Heart left ventricle (tissue), 16 donors: ENCODE results near the gene RASGEF1C. TPM values are rescaled to one million over a fixed set of nuclear protein-coding genes. Genes with fewer than 3 reads are reported as not detected.

Source experiments
- ATAC-seq, 4 donors: fragments of 200-7000 bp; cut with Tn5 transposase; one replicate each; pipeline ENCODE4 v1.9.1; 2020 to 2022; ENCODE audit warnings: moderate library complexity in 4 of 4, mild to moderate bottlenecking in 3 of 4, moderate number of reproducible peaks in 1 of 4
- DNase-seq, 5 donors: peaks; one replicate each; pipeline ENCODE4 v3.0.0-alpha.2; 2020
- H3K27ac ChIP-seq, 12 donors: fragments of 200-600 bp; sonication (generic) in 4 of 12; one replicate each; pipeline versions ENCODE4 v1.5.0 to v1.8.0; 2016 to 2022; ENCODE audit warnings: mild to moderate bottlenecking in 2 of 12
- H3K27me3 ChIP-seq, 9 donors: fragments of 200-600 bp; sonication (generic) in 2 of 9; one replicate each; pipeline versions ENCODE4 v1.5.1 to v1.8.0; 2016 to 2022; ENCODE audit warnings: mild to moderate bottlenecking in 3 of 9
- H3K36me3 ChIP-seq, 9 donors: fragments of 200-600 bp; sonication (generic) in 2 of 9; one replicate each; pipeline versions ENCODE4 v1.5.0 to v1.8.0; 2018 to 2022; ENCODE audit warnings: mild to moderate bottlenecking in 2 of 9
- H3K4me1 ChIP-seq, 12 donors: fragments of 200-600 bp; sonication (generic) in 4 of 12; one replicate each; pipeline versions ENCODE4 v1.5.0 to v1.8.0; 2016 to 2022; ENCODE audit warnings: mild to moderate bottlenecking in 3 of 12
- H3K4me3 ChIP-seq, 12 donors: fragments of 200-600 bp; sonication (generic) in 4 of 12; one replicate each; pipeline versions ENCODE4 v1.5.0 to v1.8.0; 2017 to 2022; ENCODE audit warnings: mild to moderate bottlenecking in 9 of 12, moderate library complexity in 4 of 12
- H3K9me3 ChIP-seq, 12 donors: fragments of 200-600 bp; sonication (generic) in 4 of 12; one replicate each; pipeline versions ENCODE4 v1.5.0 to v1.8.0; 2016 to 2022; ENCODE audit warnings: mild to moderate bottlenecking in 1 of 12
- POLR2A ChIP-seq, 2 donors: fragments of 450-650 bp; IDR thresholded peaks; one replicate each; pipeline ENCODE4 v1.6.1; 2017; ENCODE audit warnings: antibody characterized with exemption in 2 of 2, mild to moderate bottlenecking in 2 of 2, moderate library complexity in 2 of 2
- WGBS, 4 donors: extraction: QIAGEN DNeasy Blood & Tissue Kit in 2 of 4; methylation state at CpG; one replicate each; pipeline versions ENCODE4 v1.1.5 to v1.1.7; 2013 to 2018; 5-methylcytosine and 5-hydroxymethylcytosine counted together
- intact Hi-C, 10 donors: fragments of 100-400 bp; cut with DNase I; formaldehyde crosslinking; loops; one replicate each; pipeline versions ENCODE4 v1.11.1 to v1.14.2; 2022
- polyA plus RNA-seq, 2 donors: library from polyadenylated mRNA; stranded (reverse); fragments of 200-250 nt; gene quantifications; one replicate each; pipeline ENCODE4 v1.2.3, GENCODE V29; 2013
- total RNA-seq, 9 donors: library from RNA; depleted of rRNA in 2 of 9; stranded (reverse); fragments of >200 nt in 2 of 9; fragmentation: NEBNext Ultra II Directional in 3 of 9; extraction: Animal tissue kit (Norgen Biotek cat#: 25700) in 3 of 9; gene quantifications; one replicate each; pipeline versions ENCODE4 v1.1.0 to v1.2.4, GENCODE V29; 2016 to 2023
- TF ChIP-seq, protein P1 (sequence below), 12 donors: fragments of 200-600 bp; sonication (generic) in 4 of 12; IDR thresholded peaks; one replicate each; pipeline versions ENCODE4 v1.5.0 to v1.8.0; 2018 to 2022; ENCODE audit warnings: antibody characterized with exemption in 12 of 12, mild to moderate bottlenecking in 5 of 12
- donor health status: ischemic (EF 13 %, LVEDD 7.1; RV severe dilation, severe dysfunction).
- donor health status: healthy with polysubstance abuse.
- donor health status: DM: no; HTN: yes; CAD: no.
- donor health status: DM: no; HTN: no; CAD: no.
- donor health status: ischemic (EF 25% LVEDD 6.9; RV normal size, moderate dysfunction).
- donor health status: ischemic (EF 25% LVEDD 5.7; RV mildly dilated, moderate dysfunction).
- donor health status: healthy.
- donor health status: DM: yes; HTN: yes; CAD: no.
- donor health status: ischemic (EF 35%, LVEDD 5.7; RV mildly dilated, moderate dysfunction).
- donor health status: nonischemic (EF 11% LVEDD 7.7; RV severe dilation, severe dysfunction).
- donor health status: DM: yes; HTN: yes; CAD: no.
- donor health status: PGD.
- donor health status: ischemic (EF 29% LVEDD 5.4; RV normal size, mild dysfunction).
- donor health status: nonischemic (EF 23%, LVEDD 6.1; RV moderate dilation, normal function).

RASGEF1C gene
- total and polyA plus RNA-seq, 11 donors, result 0.14 to 0.75 (median 0.19) TPM; not detected in 4

DNA sequence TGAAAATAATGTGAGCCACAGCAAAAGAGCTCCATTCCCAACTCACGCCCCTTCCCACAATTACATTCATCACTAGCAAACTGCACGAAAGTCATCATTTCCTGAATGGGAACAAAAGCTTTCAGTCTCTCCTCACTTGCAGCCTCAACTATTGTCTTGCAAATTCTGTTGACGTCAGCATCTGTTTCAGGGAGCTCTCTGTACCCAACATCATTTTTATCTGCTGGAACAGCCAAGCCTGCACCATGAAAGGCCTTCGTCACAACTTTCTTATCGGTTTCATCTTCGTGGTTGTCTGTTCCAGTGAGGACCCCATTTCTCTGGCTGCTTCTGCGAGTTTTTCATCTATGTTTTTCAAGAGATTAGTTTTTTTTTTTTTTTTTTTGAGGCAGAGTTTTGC, 123.2 kb downstream of the RASGEF1C start:
- H3K4me1 ChIP-seq, result peaks cover 0 to 14% (median under 1%) of the 10 kb centered on the region in 12 donors
- intact Hi-C loops, result loop anchor here in 2 of 10 donors (5.0 to 10.0 kb wide), 2 partner anchors 99 to 181 kb away; partner anchors contain the start of gene TBC1D9B (in 1 of the 2)
- no peak overlapping the region for H3K4me3 ChIP-seq
- no peak for TF ChIP-seq POLR2A (IDR thresholded peaks at IDR 0.05)
- TF ChIP-seq, protein P1, sequence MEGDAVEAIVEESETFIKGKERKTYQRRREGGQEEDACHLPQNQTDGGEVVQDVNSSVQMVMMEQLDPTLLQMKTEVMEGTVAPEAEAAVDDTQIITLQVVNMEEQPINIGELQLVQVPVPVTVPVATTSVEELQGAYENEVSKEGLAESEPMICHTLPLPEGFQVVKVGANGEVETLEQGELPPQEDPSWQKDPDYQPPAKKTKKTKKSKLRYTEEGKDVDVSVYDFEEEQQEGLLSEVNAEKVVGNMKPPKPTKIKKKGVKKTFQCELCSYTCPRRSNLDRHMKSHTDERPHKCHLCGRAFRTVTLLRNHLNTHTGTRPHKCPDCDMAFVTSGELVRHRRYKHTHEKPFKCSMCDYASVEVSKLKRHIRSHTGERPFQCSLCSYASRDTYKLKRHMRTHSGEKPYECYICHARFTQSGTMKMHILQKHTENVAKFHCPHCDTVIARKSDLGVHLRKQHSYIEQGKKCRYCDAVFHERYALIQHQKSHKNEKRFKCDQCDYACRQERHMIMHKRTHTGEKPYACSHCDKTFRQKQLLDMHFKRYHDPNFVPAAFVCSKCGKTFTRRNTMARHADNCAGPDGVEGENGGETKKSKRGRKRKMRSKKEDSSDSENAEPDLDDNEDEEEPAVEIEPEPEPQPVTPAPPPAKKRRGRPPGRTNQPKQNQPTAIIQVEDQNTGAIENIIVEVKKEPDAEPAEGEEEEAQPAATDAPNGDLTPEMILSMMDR (IDR thresholded peaks at IDR 0.05), result no peak
- peaks cover 0 to 18% (median 0%) of the 10 kb centered on the region in 9 donors for H3K27me3 ChIP-seq
- DNase-seq (no peak), ATAC-seq (peak in 2 of 4 donors; percentile 27 to 34)
- no peaks in the 10 kb centered on the region for H3K9me3 ChIP-seq
- H3K27ac ChIP-seq, result no peak overlapping the region
- H3K36me3 ChIP-seq, result no peaks in the 10 kb centered on the region
- 51 to 60% (median 54%) methylated on average over 7 of the region's 7 CpGs for WGBS, 4 donors

- Histone ChIP-seq H3K4me3 (no peak overlapping the region), H3K4me1 (peaks cover 0 to 10% (median 0%) of the 10 kb centered on the region in 12 donors), H3K9me3 (no peaks in the 10 kb centered on the region), H3K27me3 (peaks cover 0 to 18% (median 0%) of the 10 kb centered on the region in 9 donors), H3K27ac (no peak overlapping the region), H3K36me3 (no peaks in the 10 kb centered on the region)
- peak in 1 of 4 donors; percentile 35 for ATAC-seq
- no peak for DNase-seq
- TF ChIP-seq POLR2A (IDR thresholded peaks at IDR 0.05), result no peak
- TF ChIP-seq, protein P1 (IDR thresholded peaks at IDR 0.05), result no peak
- intact Hi-C loops, result loop anchor here in 2 of 10 donors (5.0 to 10.0 kb wide), 2 partner anchors 98 to 180 kb away; partner anchors contain the start of gene TBC1D9B (in 1 of the 2)
- WGBS, 4 donors, result 32 to 41% (median 38%) methylated on average over 13 of the region's 13 CpGs
Observed at GRCh38 chr5:180084638-180085561, 124.1 kb downstream of the RASGEF1C start.

DNA sequence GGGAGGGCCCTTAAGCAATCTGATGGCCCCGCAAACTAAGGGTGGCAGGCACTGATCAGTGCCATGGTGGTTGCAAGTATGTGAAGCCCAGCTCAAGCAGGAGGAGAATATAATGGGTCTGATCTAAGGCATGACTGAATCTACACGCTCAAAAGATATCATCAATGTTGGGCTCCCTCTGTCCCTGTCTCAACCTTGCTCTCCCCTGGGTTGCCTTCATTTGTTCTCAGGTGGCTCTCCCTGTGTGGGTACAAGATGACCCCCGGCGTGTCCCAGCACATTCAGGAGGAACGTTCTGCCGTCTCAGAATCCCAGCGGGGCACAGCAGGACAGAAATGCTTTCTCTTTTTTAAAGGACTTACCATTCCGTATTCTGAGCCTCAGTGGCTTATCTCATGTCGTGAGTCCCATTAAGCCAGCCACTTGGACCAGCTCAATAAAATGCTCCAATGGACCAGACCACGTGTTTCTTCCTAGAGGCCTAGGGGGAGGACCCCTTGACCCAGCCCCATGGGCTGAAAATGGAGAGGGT, 125.4 kb downstream of the RASGEF1C start:
- H3K36me3 ChIP-seq, result no peaks in the 10 kb centered on the region
- ATAC-seq (no peak), DNase-seq (no peak)
- peaks cover 0 to 10% (median 0%) of the 10 kb centered on the region in 12 donors for H3K4me1 ChIP-seq
- intact Hi-C loops, result loop anchor here in 1 of 10 donors (10.0 kb wide), 1 partner anchor 179 kb away; the partner anchor contains the start of gene TBC1D9B
- 84 to 89% (median 87%) methylated on average over 10 of the region's 10 CpGs for WGBS, 4 donors
- H3K27ac ChIP-seq, result no peak overlapping the region
- no peak overlapping the region for H3K4me3 ChIP-seq
- H3K9me3 ChIP-seq, result no peaks in the 10 kb centered on the region
- TF ChIP-seq, protein P1 (IDR thresholded peaks at IDR 0.05), result no peak
- no peak for TF ChIP-seq POLR2A (IDR thresholded peaks at IDR 0.05)
- H3K27me3 ChIP-seq, result peaks cover 0 to 18% (median 0%) of the 10 kb centered on the region in 9 donors
